ENCODE data around the gene ZNF669.
A peak's percentile ranks its signal among the peaks of the same experiment; 100 is the strongest.
"Not testable (repeated sequence)": the region's sequence is repeated elsewhere in the genome, so short reads cannot be mapped to it uniquely, and the experiment has no call there.

The ZNF669 gene

DNA sequence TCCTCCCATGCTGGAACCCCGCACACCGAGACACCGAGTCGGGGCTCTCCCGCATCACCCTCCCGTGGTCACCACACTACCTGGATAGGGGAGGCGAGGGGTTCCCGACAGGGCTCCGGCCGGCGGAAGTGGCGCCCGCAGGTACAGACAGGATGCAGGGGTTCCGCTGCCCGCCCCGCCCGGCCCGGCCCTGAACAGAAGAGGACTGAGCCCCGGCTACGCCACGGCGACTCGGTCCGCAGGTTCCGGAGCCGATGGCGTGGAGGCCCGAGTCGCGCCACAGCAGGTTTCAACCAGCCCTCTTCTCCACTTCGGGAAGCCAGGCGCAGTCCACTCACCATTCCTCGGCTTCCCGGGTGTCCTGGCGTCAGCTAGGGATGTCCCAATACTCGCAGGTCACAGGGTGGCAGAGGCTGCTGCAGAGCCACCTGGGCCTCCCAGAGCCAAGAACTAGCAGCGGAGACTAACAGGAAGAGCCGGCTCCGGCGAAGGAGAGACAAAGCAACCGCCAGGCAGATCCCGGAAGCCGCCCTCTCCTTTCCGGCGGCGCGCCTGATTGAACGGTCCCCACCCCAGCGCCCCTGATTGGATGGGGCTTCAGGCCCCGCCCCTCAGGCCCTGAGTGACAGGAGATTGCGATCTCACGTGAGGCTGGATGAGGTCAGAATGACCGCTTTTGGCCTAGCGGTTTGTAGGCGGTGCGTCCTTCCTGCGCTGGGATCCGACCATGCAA lies at the start of gene ZNF669:
ZNF669 (minus strand) TSS at position 498 of the 733 bp plus-strand sequence; CDS start at position 341, 157 bp downstream.
- TF ChIP-seq, protein P1, sequence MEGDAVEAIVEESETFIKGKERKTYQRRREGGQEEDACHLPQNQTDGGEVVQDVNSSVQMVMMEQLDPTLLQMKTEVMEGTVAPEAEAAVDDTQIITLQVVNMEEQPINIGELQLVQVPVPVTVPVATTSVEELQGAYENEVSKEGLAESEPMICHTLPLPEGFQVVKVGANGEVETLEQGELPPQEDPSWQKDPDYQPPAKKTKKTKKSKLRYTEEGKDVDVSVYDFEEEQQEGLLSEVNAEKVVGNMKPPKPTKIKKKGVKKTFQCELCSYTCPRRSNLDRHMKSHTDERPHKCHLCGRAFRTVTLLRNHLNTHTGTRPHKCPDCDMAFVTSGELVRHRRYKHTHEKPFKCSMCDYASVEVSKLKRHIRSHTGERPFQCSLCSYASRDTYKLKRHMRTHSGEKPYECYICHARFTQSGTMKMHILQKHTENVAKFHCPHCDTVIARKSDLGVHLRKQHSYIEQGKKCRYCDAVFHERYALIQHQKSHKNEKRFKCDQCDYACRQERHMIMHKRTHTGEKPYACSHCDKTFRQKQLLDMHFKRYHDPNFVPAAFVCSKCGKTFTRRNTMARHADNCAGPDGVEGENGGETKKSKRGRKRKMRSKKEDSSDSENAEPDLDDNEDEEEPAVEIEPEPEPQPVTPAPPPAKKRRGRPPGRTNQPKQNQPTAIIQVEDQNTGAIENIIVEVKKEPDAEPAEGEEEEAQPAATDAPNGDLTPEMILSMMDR (IDR thresholded peaks at IDR 0.05; ENCODE audit: borderline replicate concordance, insufficient read depth, low read depth, low read length): no peak
- H3K4me3 ChIP-seq (ENCODE audit: low read depth, low read length): peak within 1 kb of the TSS; percentile 97

DNA sequence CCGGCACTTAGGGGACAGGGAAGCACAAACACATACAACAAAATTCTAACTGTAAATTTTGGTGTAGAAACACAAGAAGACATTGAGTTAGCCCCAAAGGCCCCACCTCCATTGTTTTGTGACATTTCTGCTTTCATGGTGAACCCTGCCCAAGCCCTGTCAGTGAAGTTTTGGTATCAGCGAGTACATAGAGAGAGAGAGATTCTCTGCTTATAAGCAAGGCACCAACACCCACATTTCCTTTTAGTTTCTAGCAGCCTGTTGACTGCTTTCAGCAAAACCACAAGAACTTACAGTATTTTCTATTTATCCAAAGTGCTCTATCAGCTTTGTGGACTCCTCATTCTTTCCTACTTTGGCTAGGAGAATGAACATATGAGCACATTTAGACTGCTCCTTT lies 43.6 kb upstream of the ZNF669 start:
- no peak overlapping the region for H3K4me3 ChIP-seq (ENCODE audit: low read depth, low read length)
- TF ChIP-seq, protein P1 (IDR thresholded peaks at IDR 0.05; ENCODE audit: borderline replicate concordance, insufficient read depth, low read depth, low read length): no peak

DNA sequence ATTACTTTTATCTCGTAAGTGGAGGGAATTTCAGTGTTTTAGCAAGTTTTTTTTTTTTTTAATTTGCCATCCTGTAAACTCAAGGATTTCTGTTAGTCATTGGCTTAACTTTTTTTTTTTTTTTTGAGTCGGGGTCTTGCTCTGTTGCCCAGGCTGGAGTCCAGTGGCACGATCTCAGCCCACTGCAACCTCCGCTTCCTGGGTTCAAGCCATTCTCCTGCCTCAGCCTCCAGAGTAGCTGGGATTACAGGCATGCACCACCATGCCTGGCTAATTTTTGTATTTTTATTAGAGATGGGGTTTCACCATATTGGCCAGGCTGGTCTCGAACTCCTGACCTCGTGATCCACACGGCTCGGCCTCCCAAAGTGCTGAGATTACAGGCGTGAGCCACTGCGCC lies 43.0 kb upstream of the ZNF669 start:
- not testable (repeated sequence) for H3K4me3 ChIP-seq (ENCODE audit: low read depth, low read length)

DNA sequence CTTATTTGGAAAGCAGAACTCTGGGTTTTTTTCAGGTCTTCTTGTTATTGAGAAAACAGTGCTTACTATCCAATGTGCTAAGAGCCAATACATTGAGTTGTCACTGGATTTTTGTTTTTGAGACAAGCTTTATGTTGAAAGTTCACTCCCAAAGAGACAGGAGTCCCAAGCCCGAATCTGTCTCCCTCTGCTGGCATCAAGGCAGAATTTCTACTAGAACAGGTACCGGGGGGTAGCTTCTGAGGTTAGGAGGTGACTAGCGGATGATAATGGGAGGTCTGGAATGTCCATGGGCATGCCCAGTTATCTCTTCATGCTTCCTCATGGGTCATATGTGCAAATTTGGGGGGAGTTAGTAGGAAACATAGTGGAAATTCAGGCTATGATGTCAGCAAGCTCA lies 42.5 kb upstream of the ZNF669 start:
- TF ChIP-seq, protein P1 (IDR thresholded peaks at IDR 0.05; ENCODE audit: borderline replicate concordance, insufficient read depth, low read depth, low read length): no peak
- H3K4me3 ChIP-seq (ENCODE audit: low read depth, low read length): no peak overlapping the region

DNA sequence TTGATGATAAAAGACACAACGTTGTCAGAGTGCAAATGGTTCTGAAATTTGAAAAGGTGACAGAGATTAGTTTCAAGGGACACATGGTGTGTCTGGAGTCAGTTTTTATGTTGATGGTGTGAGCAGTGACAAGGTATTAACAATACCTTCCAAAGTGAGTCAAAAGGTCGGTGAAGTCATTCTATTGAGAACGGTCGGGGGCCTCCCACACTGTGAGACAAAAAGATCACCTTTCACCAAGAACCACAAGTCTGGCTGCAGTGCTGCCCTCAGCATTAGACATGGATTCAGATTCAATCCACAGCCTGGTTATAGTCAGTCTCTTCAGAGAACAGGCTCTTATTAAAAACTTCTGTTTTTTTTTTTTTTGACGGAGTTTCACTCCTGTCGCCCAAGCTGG lies 41.1 kb upstream of the ZNF669 start:
- no peak overlapping the region for H3K4me3 ChIP-seq (ENCODE audit: low read depth, low read length)
- TF ChIP-seq, protein P1 (IDR thresholded peaks at IDR 0.05; ENCODE audit: borderline replicate concordance, insufficient read depth, low read depth, low read length): no peak

DNA sequence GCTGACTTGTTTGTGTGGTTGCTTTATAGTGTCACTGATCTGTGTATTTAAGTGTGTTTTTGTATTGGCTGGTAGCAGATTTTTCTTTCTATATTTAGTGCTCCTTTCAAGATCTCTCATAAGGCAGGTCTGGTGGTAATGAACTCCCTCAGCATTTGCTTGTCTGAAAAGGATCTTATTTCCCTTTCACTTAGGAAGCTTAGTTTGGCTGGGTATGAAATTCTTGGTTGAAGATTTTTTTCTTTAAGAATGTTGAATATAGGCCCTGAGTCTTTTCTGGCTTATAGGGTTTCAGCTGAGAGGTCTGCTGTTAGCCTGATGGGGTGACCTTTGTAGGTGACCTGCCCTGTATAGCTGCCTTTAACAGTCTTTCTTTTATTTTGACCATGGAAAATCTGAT lies 35.4 kb upstream of the ZNF669 start:
- H3K4me3 ChIP-seq (ENCODE audit: low read depth, low read length): not testable (repeated sequence)

DNA sequence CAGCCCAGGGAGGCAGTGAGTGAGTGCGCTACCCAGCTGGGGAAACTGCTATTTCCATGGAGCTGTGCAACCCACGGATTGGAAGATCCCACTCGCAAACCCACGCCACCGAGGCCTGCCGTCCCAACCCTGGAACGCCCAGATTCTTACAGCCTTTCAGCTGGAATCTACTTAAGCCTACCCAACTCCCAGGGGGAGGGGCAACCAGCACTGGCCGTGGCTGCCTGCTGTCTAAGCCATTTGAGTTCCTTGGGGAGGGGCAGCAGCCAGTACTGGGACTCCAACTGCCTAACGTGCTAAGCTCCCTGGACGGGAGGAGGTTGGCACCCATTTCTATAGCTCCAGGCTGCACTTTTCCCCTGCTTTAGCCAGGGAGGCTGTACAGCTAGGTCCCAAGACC lies 27.1 kb upstream of the ZNF669 start:
- no peak overlapping the region for H3K4me3 ChIP-seq (ENCODE audit: low read depth, low read length)
- TF ChIP-seq, protein P1 (IDR thresholded peaks at IDR 0.05; ENCODE audit: borderline replicate concordance, insufficient read depth, low read depth, low read length): no peak

DNA sequence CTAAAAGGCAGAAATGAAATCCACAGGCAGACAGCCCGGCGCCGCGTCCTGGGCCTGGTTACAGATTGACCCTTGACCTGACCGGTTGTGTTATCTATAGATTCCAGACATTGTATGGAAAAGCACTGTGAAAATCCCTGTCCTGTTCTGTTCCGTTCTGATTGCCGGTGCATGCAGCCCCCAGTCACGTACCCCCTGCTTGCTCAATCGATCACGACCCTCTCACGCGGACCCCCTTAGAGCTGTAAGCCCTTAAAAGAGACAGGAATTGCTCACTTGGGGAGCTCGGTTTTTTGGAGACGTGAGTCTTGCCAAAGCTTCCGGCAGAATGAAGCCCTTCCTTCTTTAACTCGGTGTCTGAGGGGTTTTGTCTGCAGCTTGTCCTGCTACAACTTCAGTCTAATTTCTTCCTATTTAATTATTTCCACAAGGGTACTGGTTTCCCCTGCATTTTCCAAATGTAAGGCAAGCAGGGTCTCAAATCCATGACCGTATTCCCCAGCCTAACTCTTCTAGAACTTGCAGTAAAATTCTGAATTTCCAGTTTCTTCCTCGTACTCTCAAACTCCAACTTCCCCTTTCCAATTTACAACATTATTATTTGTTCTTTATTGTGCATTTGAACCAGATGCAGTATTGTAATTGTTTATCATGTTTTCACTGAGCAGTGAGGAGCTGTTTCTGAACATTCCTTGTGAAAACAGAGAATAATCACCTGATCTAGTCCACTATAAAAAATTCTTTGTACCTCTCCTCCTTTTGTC lies 23.5 kb upstream of the ZNF669 start:
- peak overlapping the region; percentile 26 for H3K4me3 ChIP-seq (ENCODE audit: low read depth, low read length)

DNA sequence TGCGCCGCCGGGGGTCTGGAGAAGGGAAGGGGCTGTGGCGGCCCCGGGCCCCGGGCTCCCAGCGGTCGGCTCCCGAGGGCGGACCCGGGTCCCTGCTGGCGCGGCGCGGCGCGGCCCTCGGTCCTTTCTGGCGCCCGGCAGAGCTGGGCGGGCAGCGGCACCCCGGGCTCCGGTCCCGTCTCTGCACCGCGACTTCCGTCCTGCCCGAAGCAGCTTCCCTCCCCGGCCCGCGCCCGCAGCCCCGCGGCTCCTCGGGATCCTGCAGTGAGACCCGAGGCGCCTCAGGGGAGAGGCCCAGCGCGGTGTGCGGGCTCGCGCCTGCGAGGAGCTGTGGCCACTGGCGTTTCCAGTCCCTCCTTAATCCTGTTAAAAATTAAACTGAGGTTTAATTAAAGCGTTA lies 22.4 kb upstream of the ZNF669 start:
- not testable (repeated sequence) for H3K4me3 ChIP-seq (ENCODE audit: low read depth, low read length)

DNA sequence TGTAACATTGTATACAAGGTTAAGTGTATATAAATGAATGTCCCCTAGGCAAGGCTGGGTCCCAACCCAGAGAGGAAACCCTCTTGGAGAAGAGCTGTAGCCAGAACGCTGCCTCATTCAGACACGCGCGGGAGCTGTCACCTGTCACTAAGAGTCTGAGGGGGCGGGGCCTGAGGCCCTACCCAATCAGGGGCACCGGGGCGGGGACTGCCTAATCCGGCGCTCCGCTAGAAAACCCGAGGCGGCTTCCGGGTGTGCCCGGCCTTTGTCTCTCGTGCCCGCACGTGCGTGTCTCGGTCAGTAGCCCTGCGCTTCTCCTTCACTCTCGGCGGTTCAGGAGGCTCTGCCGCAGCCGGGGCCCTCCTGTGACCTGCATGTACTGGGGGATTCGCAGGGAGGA lies 22.0 kb upstream of the ZNF669 start:
- H3K4me3 ChIP-seq (ENCODE audit: low read depth, low read length): not testable (repeated sequence)
